ENCODE results near the gene SLC28A1.

DNA sequence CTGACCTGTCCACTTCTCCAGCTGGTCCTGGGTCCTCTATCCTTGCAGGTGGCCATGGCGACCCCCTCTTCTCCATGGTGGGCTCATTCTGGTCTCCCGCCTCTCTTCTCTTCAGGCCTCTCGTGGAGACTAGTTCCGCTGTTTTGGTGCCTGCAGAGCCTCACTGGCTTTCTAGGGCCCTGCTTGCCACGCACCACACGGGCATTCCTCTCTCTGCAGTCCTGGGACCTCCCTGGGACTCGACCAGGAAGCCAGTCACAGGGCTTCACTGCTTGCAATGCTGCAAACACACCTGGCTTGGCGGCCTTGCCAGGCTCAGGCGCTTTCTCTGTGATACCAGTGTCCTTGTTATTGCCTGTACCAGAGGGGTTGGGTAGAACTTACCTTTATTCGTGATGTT lies 9.1 kb downstream of the SLC28A1 start:
- TF ChIP-seq, protein P1, sequence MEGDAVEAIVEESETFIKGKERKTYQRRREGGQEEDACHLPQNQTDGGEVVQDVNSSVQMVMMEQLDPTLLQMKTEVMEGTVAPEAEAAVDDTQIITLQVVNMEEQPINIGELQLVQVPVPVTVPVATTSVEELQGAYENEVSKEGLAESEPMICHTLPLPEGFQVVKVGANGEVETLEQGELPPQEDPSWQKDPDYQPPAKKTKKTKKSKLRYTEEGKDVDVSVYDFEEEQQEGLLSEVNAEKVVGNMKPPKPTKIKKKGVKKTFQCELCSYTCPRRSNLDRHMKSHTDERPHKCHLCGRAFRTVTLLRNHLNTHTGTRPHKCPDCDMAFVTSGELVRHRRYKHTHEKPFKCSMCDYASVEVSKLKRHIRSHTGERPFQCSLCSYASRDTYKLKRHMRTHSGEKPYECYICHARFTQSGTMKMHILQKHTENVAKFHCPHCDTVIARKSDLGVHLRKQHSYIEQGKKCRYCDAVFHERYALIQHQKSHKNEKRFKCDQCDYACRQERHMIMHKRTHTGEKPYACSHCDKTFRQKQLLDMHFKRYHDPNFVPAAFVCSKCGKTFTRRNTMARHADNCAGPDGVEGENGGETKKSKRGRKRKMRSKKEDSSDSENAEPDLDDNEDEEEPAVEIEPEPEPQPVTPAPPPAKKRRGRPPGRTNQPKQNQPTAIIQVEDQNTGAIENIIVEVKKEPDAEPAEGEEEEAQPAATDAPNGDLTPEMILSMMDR (IDR thresholded peaks at IDR 0.05) = no peak
- TF ChIP-seq POLR2A (IDR thresholded peaks at IDR 0.05) = no peak
